Heart left ventricle (tissue), 13 donors: ENCODE results near the gene ENOPH1.

Experiments
- POLR2A ChIP-seq, 2 donors: fragments of 450-650 bp; IDR thresholded peaks; one replicate each; pipeline ENCODE4 v1.6.1; 2017; ENCODE audit warnings: antibody characterized with exemption in 2 of 2, mild to moderate bottlenecking in 2 of 2, moderate library complexity in 2 of 2
- TF ChIP-seq, protein P1 (sequence below), 12 donors: fragments of 200-600 bp; sonication (generic) in 4 of 12; IDR thresholded peaks; one replicate each; pipeline versions ENCODE4 v1.5.0 to v1.8.0; 2018 to 2022; ENCODE audit warnings: antibody characterized with exemption in 12 of 12, mild to moderate bottlenecking in 5 of 12
- donor health status: ischemic (EF 13 %, LVEDD 7.1; RV severe dilation, severe dysfunction).
- donor health status: DM: no; HTN: yes; CAD: no.
- donor health status: DM: no; HTN: no; CAD: no.
- donor health status: ischemic (EF 25% LVEDD 6.9; RV normal size, moderate dysfunction).
- donor health status: ischemic (EF 25% LVEDD 5.7; RV mildly dilated, moderate dysfunction).
- donor health status: ischemic (EF 35%, LVEDD 5.7; RV mildly dilated, moderate dysfunction).
- donor health status: nonischemic (EF 11% LVEDD 7.7; RV severe dilation, severe dysfunction).
- donor health status: DM: yes; HTN: yes; CAD: no.
- donor health status: PGD.
- donor health status: ischemic (EF 29% LVEDD 5.4; RV normal size, mild dysfunction).
- donor health status: nonischemic (EF 23%, LVEDD 6.1; RV moderate dilation, normal function).

DNA sequence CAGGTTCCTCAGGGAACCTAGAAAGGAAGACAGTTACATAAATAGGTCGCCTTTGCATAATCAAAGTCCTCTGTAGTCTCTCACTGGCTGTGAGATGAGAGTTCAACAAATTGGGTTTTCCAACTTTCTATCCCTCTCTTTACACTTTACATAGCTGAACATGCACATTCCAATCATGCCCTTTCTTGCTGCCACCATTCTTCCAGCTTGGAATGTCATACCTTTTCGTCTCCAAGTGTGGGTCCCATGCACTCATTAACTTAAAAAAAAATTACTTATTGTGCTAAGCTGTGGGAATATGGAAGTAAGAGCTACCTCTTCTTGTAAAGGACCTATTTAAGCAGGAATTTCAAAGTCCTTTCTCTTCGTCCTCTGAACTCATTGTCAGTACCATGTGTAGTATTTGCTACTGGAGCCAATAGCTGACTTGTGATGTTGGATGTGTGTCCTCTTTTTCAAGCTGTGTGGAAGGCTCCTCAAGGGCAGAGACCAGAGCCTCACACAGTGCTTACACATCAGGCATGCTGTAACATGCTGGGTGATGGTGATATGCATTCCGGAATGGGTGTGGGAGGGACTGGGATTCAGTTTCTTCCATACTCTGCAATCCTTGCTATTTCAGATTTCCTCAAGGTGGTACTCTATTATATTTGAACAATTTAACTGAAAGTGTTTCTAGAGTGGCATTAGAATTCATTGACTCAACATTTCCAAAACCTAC is 7.1 kb downstream of the ENOPH1 start:
- TF ChIP-seq POLR2A (IDR thresholded peaks at IDR 0.05): no peak
- TF ChIP-seq, protein P1, sequence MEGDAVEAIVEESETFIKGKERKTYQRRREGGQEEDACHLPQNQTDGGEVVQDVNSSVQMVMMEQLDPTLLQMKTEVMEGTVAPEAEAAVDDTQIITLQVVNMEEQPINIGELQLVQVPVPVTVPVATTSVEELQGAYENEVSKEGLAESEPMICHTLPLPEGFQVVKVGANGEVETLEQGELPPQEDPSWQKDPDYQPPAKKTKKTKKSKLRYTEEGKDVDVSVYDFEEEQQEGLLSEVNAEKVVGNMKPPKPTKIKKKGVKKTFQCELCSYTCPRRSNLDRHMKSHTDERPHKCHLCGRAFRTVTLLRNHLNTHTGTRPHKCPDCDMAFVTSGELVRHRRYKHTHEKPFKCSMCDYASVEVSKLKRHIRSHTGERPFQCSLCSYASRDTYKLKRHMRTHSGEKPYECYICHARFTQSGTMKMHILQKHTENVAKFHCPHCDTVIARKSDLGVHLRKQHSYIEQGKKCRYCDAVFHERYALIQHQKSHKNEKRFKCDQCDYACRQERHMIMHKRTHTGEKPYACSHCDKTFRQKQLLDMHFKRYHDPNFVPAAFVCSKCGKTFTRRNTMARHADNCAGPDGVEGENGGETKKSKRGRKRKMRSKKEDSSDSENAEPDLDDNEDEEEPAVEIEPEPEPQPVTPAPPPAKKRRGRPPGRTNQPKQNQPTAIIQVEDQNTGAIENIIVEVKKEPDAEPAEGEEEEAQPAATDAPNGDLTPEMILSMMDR (IDR thresholded peaks at IDR 0.05): no peak
